ENCODE measurements around the gene HIVEP3.

DNA sequence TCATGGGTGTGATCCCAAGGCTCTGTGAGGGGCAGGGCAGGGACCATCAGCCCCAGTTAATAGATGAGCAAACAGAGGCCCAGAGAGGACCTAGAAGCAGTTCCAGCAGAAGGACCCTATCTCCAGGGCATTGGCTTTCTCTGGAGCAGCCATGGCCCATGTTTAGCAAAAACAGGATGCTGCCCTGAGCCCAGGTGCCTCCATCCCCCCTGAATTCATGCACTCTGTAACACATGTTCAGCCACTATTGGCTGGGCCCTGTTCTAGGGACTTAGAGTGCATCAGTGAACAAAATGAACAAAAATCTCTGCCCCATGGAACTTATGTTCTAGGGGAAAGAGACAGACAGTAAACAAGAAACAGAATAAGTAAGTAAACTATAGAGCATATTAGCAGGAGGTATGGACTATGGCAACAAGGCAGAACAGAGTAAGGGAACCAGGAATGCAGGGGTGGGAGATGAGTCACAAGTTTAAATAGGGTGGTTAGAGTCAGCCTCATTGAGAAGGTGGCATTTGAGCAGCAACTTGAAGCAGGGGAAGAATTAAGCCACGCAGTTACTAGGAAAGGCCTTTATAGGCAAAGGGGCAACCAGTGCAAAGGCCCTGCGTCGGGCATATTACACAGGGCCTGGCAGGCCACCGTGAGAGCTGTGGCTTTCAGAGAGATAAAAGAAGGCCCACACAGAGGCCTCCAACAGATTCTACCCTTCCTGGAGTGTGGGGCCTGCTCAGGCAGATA is 248.3 kb downstream of the HIVEP3 start:
- TF ChIP-seq CTCF (conservative IDR thresholded peaks at IDR 0.05) (no peak), EZH2 (IDR thresholded peaks at IDR 0.05; ENCODE audit: low read depth) (no peak)
